ENCODE data around the gene EFEMP2. TPM values are rescaled to one million over a fixed set of nuclear protein-coding genes. Genes with fewer than 3 reads are reported as not detected.

EFEMP2 gene
- total RNA-seq, 1 experiment from 2014 or later = 1.4 TPM

DNA sequence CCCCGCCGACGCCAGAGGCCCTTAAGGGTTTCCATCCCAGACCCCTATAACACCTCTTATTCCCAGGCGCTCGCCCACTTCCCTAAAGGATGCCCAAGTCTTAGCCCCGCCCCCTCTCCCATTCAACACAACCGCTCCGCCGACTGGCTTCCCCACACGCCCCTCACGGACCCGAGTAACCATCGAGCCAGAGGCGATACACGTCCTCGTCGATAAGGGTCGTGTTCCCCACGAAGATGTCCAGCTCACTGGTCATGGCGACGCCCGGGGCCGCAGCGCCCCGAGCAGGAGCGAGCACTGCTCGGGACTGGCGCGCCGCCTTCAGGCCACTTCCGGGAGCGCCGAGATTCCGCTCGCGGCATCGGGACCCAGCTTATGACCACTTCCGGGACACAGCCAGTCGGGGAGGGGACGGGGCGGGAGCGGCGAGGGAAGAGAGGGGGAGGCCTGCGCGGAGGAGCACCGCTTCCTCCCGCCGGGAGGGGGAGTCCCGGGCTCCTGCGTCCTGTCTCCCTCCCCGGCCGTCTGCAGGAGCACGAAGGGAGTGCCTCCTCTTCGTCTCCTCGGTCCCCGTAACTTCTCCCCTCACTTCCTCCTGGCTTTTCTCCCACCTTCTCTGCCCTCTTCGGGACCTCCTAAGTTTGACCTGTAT is 15.7 kb upstream of the EFEMP2 start, which contains the start of gene FIBP:
Gene FIBP (minus strand): TSS at position 309 of the 652 bp plus-strand sequence. CDS start 53 bp downstream, at position 256.
- Histone ChIP-seq H3K27me3 (replicated peaks; ENCODE audit: control insufficient read depth, insufficient read depth, low read length) (no peaks in the 10 kb centered on the region), H3K4me3 (ENCODE audit: low read depth, low read length) (peak within 1 kb of the TSS; percentile 68), H3K36me3 (ENCODE audit: control insufficient read depth, insufficient read depth, low read length) (peaks cover 3% of the 10 kb centered on the region), H3K4me1 (peaks cover 31% of the 10 kb centered on the region), H3K9me3 (no peaks in the 10 kb centered on the region)
- TF ChIP-seq, protein P1, sequence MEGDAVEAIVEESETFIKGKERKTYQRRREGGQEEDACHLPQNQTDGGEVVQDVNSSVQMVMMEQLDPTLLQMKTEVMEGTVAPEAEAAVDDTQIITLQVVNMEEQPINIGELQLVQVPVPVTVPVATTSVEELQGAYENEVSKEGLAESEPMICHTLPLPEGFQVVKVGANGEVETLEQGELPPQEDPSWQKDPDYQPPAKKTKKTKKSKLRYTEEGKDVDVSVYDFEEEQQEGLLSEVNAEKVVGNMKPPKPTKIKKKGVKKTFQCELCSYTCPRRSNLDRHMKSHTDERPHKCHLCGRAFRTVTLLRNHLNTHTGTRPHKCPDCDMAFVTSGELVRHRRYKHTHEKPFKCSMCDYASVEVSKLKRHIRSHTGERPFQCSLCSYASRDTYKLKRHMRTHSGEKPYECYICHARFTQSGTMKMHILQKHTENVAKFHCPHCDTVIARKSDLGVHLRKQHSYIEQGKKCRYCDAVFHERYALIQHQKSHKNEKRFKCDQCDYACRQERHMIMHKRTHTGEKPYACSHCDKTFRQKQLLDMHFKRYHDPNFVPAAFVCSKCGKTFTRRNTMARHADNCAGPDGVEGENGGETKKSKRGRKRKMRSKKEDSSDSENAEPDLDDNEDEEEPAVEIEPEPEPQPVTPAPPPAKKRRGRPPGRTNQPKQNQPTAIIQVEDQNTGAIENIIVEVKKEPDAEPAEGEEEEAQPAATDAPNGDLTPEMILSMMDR (IDR thresholded peaks at IDR 0.05; ENCODE audit: insufficient read depth in 1 of 2, low read depth in 1 of 2, low read length in 1 of 2, severe bottlenecking in 1 of 2, unreplicated experiment in 1 of 2) = peak; percentile 76 to 93
- Mint-ChIP-seq H3K27me3 (ENCODE audit: insufficient read depth, unreplicated experiment) (no peaks in the 10 kb centered on the region), H3K4me1 (ENCODE audit: low read depth, unreplicated experiment) (peaks cover 33% of the 10 kb centered on the region), H3K4me3 (ENCODE audit: unreplicated experiment) (peak within 1 kb of the TSS; percentile 82), H3K36me3 (ENCODE audit: insufficient read depth, unreplicated experiment) (peaks cover 56% of the 10 kb centered on the region), H3K27ac (ENCODE audit: unreplicated experiment) (peak within 1 kb of the TSS; percentile 69), H3K9me3 (ENCODE audit: unreplicated experiment) (no peaks in the 10 kb centered on the region)
- no TSS peak for BruUV-seq (replicated peaks)
- POLR2A ChIA-PET = interaction anchor here (0.5 to 3.1 kb wide), 19 partner anchors 10 to 424 kb away, joined by 3 to 43 read pairs (median 6); partner anchors contain the start of genes BANF1, CFL1, EIF1AD and KAT5
- CTCF ChIA-PET = interaction anchor here (0.5 to 7.8 kb wide), 81 partner anchors 9 to 1071 kb away, joined by 3 to 241 read pairs (median 5); partner anchors contain the start of genes AP5B1, BANF1, CFL1 and CTSW
- intact Hi-C loops (cut with micrococcal nuclease; ENCODE audit: unreplicated experiment) = loop anchor here (1.0 kb wide), 5 partner anchors 12 to 176 kb away; partner anchors contain the start of genes BANF1, EIF1AD, FOSL1 and KAT5
- DNase-seq = peak; percentile 98

DNA sequence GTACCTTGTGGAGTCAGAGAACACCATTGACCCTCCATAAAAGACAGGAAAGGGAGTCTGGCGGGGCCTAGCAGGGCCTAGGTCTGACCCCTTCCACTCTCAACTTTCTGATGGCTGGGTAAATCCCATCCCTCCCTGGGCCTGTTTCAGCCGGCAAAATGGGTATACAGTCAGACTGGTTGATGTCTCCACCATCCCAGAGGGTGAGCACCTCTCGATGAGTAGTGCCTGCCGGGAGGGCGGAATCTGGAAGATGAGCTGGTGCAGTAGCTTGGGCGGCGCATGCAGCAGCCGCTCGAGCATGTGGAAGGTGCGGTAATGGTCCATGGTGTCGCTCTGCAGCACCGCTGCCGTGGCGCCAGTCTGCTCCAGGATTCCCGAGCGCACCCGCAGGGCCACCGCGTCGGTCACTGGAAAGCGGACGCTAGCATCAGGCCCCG is 15.1 kb upstream of the EFEMP2 start:
- Histone ChIP-seq H3K4me1 (peaks cover 31% of the 10 kb centered on the region), H3K9me3 (no peaks in the 10 kb centered on the region), H3K36me3 (ENCODE audit: control insufficient read depth, insufficient read depth, low read length) (peaks cover 4% of the 10 kb centered on the region), H3K27me3 (replicated peaks; ENCODE audit: control insufficient read depth, insufficient read depth, low read length) (no peaks in the 10 kb centered on the region), H3K4me3 (ENCODE audit: low read depth, low read length) (peak overlapping the region; percentile 68)
- intact Hi-C loops (cut with micrococcal nuclease; ENCODE audit: unreplicated experiment) = loop anchor here (1.0 kb wide), 5 partner anchors 13 to 175 kb away; partner anchors contain the start of genes BANF1, EIF1AD, FOSL1 and KAT5
- CTCF ChIA-PET = interaction anchor here (0.5 to 7.8 kb wide), 78 partner anchors 9 to 1071 kb away, joined by 3 to 241 read pairs (median 5); partner anchors contain the start of genes AP5B1, BANF1, CFL1 and CTSW
- Mint-ChIP-seq H3K4me3 (ENCODE audit: unreplicated experiment) (peak overlapping the region; percentile 82), H3K36me3 (ENCODE audit: insufficient read depth, unreplicated experiment) (peaks cover 56% of the 10 kb centered on the region), H3K9me3 (ENCODE audit: unreplicated experiment) (no peaks in the 10 kb centered on the region), H3K27ac (ENCODE audit: unreplicated experiment) (peak overlapping the region; percentile 69), H3K27me3 (ENCODE audit: insufficient read depth, unreplicated experiment) (no peaks in the 10 kb centered on the region), H3K4me1 (ENCODE audit: low read depth, unreplicated experiment) (peaks cover 31% of the 10 kb centered on the region)
- no peak for DNase-seq
- TF ChIP-seq, protein P1 (IDR thresholded peaks at IDR 0.05; ENCODE audit: insufficient read depth in 1 of 2, low read depth in 1 of 2, low read length in 1 of 2, severe bottlenecking in 1 of 2, unreplicated experiment in 1 of 2) = no peak
- POLR2A ChIA-PET = interaction anchor here (0.5 to 3.1 kb wide), 18 partner anchors 10 to 425 kb away, joined by 3 to 43 read pairs (median 6); partner anchors contain the start of genes BANF1, CFL1, EIF1AD and KAT5
- TSS peak; percentile 38 for BruUV-seq (replicated peaks)
